Astrocyte of the hippocampus (primary cell): Measurements from ENCODE around the gene REXO4.

Experiments
- DNase-seq: peaks from one replicate; pipeline ENCODE4 v3.0.0; 2011; ENCODE audit warnings: low read depth, low spot score

The REXO4 gene, protein sequence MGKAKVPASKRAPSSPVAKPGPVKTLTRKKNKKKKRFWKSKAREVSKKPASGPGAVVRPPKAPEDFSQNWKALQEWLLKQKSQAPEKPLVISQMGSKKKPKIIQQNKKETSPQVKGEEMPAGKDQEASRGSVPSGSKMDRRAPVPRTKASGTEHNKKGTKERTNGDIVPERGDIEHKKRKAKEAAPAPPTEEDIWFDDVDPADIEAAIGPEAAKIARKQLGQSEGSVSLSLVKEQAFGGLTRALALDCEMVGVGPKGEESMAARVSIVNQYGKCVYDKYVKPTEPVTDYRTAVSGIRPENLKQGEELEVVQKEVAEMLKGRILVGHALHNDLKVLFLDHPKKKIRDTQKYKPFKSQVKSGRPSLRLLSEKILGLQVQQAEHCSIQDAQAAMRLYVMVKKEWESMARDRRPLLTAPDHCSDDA

DNA sequence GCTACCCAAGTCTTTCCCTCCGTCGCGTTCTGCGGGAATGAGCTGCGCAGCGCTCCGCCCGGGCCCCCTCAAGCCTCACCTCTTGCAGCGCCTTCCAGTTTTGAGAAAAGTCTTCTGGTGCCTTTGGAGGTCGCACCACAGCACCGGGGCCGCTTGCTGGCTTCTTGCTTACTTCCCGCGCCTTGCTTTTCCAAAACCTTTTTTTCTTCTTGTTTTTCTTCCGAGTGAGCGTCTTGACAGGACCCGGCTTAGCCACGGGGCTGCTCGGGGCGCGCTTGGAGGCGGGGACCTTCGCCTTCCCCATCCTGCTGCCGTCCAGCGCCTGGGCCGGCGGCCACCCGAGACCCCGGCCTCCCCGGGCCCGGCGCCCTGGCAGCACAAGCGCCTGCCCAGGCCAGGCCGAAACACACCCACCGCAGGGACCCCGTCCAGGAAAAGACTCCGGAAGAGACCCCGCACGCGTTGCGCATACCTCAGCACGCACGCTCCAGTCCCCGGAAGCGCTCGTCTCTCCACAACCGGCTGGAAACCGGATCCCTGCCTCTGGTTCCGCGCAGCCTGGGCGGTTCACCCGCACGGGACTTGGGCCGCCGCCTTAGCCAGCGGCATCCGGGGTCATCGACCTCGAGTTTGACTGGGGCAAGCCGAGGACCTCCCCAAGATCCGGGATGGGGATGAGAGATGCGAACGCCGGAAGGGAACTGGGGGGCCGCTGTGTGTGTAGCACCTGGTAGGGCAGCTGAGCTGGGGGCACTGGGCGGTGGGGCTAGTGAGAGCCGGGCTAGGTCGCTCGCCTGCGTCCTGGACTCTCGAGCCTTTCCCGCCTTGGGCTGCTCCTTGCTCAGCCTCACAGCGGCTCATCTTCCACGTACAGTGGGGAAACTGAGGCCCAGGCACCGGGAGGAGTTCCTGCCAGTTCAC is at the start of gene REXO4:
TSS of gene REXO4 (minus strand) at position 470 of the 921 bp plus-strand sequence. CDS start at position 304, 166 bp downstream.
- DNase-seq: peak; percentile 94

DNA sequence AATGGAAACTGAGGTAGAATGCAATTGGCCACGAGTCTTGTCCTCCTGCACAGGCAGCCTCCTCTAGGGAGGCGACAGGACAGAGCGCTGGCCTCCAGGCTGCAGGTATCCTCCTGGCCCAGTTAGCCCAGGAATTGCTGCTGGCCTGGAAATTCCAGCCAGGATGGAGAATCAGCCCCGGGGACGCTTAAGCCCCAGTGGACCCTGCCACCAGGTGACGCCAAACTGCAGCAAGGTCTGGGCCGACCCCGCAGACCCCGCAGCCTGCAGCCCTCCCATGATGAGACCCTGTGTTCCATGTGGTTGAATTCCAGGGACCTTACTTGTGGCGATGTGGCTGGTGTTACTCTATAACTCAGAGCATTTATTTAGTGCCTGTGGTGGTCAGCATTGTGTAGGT is 49.3 kb upstream of the REXO4 start:
- no peak for DNase-seq

DNA sequence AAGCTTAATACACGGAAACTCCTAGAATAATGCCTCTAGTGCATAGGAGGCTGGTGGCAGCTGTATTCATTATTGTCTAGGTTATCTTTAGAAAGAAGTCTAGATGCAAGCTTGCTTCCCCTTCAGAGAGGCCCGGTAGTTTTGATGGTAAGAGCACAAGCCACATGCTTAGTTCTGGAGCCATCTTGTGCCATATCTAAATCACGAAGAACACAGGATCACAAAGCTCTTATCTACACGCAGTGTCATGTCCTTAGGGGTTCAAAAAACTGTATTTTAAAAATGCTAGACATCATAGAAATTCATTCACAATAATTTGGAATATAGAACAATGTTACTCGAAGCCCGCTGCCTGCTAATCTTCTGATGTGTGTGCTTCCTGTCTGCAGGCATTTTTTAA is 48.2 kb upstream of the REXO4 start:
- DNase-seq: no peak

- DNase-seq: no peak
These were observed 46.8 kb upstream of the REXO4 start for GRCh38 chr9:133464638-133465037.

DNA sequence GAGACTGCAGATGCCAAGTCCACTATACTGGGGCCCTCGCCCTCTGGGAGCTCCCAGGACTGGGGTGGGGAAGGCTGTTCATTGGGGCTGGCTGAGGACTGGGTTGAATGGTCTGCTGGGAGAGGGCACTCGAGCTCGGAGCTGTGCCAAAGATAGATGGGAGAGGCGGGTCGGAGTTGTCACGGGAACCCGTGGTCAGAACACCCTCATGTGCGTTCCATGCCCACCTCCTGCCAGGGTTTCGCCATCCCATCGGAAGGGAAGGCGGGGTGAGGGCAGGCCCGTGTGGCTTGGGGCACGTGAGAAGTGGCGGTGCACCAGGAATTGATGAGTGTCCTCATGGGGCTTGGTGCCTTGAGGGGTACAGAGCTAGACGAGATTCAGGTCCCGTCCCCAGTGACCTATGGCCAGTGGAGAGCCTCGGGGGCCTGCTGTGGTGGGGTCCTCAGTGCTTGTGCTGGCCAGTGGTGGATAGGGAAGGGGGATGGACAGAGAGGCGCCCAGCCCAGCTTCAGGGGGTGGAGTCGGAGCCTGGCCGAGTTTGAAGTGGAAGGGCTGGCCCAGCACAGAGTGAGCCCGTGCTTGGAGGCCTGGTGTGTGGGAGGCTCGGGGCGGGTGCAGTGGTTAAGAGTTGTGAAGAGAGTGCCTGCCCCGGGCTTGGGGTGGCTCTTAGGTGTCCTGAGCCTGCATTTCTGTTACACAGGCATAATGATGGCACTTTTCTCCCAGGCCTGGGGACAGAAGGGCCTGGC is 46.2 kb upstream of the REXO4 start:
- DNase-seq: no peak

- DNase-seq: no peak
These were observed 45.5 kb upstream of the REXO4 start for GRCh38 chr9:133463234-133463863.

GRCh38 chr9:133461975-133462374 is 44.2 kb upstream of the REXO4 start:
- no peak for DNase-seq

GRCh38 chr9:133460405-133461175 is 42.8 kb upstream of the REXO4 start:
- no peak for DNase-seq

DNA sequence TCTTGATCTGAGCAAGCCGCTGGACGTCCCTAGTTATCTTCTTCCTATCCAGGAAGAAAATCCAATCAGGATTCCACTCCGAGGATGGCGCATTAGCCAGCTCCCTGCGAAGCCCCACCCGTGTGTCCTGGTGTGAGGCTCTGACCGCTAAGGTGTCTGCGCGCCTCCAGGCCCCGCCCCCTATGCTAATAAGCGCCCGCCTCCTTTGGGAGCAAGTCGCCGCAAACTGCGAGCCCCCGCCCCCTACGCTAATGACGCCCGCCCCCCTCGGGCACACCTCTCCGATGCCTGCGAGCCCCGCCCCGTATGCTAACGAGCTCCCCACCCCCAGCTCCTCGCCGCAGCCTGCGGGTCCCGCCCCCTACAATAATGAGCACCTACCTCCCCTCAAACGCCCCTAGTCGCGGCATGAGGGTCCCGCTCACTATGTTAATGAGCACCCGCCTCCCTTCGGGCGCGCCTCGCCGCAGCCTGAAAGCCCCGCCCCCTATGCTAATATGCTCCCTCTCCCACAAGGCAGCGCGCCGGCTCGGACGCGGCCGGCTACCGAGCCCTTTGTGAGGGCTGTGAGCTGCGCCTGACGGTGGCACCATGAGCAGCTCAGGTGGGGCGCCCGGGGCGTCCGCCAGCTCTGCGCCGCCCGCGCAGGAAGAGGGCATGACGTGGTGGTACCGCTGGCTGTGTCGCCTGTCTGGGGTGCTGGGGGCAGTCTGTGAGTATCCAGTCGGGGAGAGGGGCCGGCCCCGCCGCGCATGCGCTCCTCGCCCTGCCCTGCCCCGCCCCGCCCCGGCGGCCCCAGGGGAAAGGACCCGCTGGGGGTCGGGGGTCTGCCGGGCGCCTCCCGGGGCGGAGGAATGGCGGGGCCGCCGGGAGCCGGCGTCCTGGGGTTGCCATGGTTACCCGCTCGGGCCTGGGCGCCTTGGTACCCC is 41.9 kb upstream of the REXO4 start, which contains the start of gene CACFD1:
TSS of gene CACFD1 (plus strand) at position 503 of the 929 bp plus-strand sequence. CDS start at position 592, 89 bp downstream.
- peak; percentile 98 for DNase-seq

DNA sequence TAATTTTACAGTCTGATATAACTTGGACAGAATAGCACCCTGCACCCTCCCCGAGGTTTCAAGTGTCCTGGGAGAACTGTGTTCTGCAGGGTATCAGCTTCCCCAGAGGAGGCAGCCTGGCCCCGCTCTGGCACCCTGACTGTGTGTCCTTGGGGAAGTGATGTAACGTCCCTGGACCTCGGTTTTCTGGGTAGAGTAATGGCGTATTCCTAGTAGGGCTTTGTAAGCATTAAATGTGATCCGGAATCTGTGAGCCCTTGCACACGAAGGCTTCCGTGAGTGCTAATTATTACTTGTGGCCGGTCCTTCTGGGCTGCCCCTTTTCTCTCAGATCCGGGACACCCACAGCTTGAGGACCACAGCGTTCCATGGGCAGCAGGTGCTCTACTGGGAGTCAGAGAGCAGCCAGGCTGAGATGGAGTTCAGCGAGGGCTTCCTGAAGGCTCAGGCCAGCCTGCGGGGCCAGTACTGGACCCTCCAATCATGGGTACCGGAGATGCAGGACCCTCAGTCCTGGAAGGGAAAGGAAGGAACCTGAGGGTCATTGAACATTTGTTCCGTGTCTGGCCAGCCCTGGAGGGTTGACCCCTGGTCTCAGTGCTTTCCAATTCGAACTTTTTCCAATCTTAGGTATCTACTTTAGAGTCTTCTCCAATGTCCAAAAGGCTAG is 41.0 kb upstream of the REXO4 start:
- DNase-seq: no peak

GRCh38 chr9:133457748-133458147 is 39.9 kb upstream of the REXO4 start:
- no peak for DNase-seq

DNA sequence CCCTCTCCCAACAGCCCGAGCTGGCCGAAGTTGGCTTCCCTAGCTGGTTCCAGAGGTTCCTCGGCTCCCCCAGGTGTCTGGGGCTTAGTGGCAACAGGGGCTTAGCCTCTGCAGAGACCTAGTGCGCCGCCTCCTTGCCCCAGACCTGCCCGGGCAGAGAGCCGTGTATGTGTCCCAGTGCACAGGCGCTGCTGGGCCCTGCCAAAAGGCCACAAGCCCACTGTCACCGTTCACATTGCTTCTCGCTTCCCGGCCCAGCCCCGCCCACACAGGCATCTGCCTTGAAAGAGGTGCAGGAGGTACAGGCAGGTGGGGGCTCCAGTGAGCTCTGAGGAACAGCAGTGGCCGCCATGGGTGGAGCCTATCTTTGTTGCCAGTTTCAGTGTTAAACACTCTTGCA is 39.4 kb upstream of the REXO4 start:
- no peak for DNase-seq

DNA sequence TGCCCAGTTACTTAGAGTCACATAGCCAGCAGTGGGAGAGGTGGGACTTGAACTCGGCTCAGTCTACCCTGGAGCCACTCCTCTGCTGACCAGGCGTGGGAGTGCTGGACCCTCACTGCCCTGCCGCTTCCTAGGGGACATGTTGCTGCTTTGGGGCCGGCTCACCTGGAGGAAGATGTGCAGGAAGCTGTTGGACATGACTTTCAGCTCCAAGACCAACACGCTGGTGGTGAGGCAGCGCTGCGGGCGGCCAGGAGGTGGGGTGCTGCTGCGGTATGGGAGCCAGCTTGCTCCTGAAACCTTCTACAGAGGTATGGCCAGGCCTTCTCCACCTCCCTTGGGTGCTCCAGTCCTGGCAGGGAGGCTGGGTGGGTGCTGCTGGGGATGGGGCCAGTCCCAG is 38.6 kb upstream of the REXO4 start:
- no peak for DNase-seq

GRCh38 chr9:133455936-133456335 is 38.1 kb upstream of the REXO4 start:
- DNase-seq: no peak

- no peak for DNase-seq
These were observed 37.3 kb upstream of the REXO4 start for GRCh38 chr9:133454943-133455673.

DNA sequence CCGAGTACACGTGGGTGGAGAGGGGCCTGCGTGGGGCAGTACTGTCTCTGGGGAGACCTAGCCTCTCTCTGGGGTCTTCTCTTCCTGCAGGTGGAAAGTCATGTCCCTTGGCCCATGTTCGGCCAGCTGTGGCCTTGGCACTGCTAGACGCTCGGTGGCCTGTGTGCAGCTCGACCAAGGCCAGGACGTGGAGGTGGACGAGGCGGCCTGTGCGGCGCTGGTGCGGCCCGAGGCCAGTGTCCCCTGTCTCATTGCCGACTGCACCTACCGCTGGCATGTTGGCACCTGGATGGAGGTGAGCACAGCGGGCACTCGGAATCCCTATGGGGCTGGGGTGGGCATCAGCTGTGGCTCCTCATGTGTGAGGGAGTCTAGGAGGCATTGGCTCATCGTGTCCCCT is 36.5 kb upstream of the REXO4 start:
- DNase-seq: no peak

GRCh38 chr9:133453651-133454050 is 35.8 kb upstream of the REXO4 start:
- peak; percentile 63 for DNase-seq

GRCh38 chr9:133452562-133452961 is 34.8 kb upstream of the REXO4 start:
- no peak for DNase-seq
